ENCODE data around the gene RIOK3.

RIOK3 gene

GRCh38 chr18:23437357-23438045 lies 15.6 kb upstream of the RIOK3 start:
- peak overlapping the region; percentile 95 for H3K4me3 ChIP-seq (replicated peaks; ENCODE audit: low read depth, low read length)
- peak; percentile 71 for DNase-seq (ENCODE audit: low read depth)
- TF ChIP-seq, protein P1, sequence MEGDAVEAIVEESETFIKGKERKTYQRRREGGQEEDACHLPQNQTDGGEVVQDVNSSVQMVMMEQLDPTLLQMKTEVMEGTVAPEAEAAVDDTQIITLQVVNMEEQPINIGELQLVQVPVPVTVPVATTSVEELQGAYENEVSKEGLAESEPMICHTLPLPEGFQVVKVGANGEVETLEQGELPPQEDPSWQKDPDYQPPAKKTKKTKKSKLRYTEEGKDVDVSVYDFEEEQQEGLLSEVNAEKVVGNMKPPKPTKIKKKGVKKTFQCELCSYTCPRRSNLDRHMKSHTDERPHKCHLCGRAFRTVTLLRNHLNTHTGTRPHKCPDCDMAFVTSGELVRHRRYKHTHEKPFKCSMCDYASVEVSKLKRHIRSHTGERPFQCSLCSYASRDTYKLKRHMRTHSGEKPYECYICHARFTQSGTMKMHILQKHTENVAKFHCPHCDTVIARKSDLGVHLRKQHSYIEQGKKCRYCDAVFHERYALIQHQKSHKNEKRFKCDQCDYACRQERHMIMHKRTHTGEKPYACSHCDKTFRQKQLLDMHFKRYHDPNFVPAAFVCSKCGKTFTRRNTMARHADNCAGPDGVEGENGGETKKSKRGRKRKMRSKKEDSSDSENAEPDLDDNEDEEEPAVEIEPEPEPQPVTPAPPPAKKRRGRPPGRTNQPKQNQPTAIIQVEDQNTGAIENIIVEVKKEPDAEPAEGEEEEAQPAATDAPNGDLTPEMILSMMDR (IDR thresholded peaks at IDR 0.05; ENCODE audit: low read length, missing control alignments), result no peak

DNA sequence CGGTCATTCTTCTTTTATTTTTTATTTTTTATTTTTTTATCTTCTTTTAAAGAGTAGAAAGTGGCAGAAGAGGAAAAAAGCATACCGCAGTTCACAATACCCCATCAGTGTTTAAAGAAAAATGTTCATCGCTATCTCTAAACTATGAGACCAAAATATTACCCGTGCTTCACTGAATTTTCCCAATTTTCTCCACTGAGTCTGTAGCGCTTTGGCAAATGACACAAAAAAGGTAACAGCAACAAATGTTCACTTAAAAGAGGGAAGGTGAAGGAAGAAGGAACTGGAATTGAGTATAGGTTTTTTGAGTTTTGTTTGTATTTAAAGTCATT lies 15.1 kb upstream of the RIOK3 start:
- DNase-seq (ENCODE audit: low read depth), result no peak
- peak overlapping the region; percentile 95 for H3K4me3 ChIP-seq (replicated peaks; ENCODE audit: low read depth, low read length)
- TF ChIP-seq, protein P1 (IDR thresholded peaks at IDR 0.05; ENCODE audit: low read length, missing control alignments), result no peak

- DNase-seq (ENCODE audit: low read depth), result no peak
- TF ChIP-seq, protein P1 (IDR thresholded peaks at IDR 0.05; ENCODE audit: low read length, missing control alignments), result no peak
- no peak overlapping the region for H3K4me3 ChIP-seq (replicated peaks; ENCODE audit: low read depth, low read length)
These were observed 14.3 kb upstream of the RIOK3 start for GRCh38 chr18:23438608-23439366.

DNA sequence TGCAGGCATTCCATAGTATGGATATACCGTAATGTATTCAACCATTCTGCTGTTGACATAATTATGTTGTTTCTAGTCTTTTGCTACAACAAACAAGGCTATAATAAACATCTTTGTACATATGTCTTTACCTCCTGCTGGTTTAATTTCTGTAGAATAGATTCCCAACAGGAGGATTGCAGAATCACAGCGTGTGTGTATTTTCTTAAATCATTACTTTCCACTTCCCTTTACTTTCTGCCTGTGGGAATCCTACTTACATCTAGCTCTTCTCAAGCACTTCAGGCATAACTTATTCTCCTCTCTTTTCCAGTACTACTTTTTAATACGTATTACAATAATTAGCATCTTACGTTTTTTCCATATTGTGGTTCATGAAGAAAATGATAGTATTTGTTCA lies 13.0 kb upstream of the RIOK3 start:
- TF ChIP-seq, protein P1 (IDR thresholded peaks at IDR 0.05; ENCODE audit: low read length, missing control alignments), result no peak
- H3K4me3 ChIP-seq (replicated peaks; ENCODE audit: low read depth, low read length), result no peak overlapping the region
- DNase-seq (ENCODE audit: low read depth), result no peak

- TF ChIP-seq, protein P1 (IDR thresholded peaks at IDR 0.05; ENCODE audit: low read length, missing control alignments), result no peak
- no peak for DNase-seq (ENCODE audit: low read depth)
- no peak overlapping the region for H3K4me3 ChIP-seq (replicated peaks; ENCODE audit: low read depth, low read length)
These were observed 10.1 kb upstream of the RIOK3 start for GRCh38 chr18:23442958-23443357.

GRCh38 chr18:23448291-23448690 lies 4.8 kb upstream of the RIOK3 start:
- no peak overlapping the region for H3K4me3 ChIP-seq (replicated peaks; ENCODE audit: low read depth, low read length)
- TF ChIP-seq, protein P1 (IDR thresholded peaks at IDR 0.05; ENCODE audit: low read length, missing control alignments), result no peak
- DNase-seq (ENCODE audit: low read depth), result no peak

Measured in fibroblast of pulmonary artery (primary cell).